ENCODE data around the gene GALR2. TPM values are rescaled to one million over a fixed set of nuclear protein-coding genes. Genes with fewer than 3 reads are reported as not detected.

Gene GALR2
- total RNA-seq, 1 experiment from 2014 or later: 0.61 TPM

DNA sequence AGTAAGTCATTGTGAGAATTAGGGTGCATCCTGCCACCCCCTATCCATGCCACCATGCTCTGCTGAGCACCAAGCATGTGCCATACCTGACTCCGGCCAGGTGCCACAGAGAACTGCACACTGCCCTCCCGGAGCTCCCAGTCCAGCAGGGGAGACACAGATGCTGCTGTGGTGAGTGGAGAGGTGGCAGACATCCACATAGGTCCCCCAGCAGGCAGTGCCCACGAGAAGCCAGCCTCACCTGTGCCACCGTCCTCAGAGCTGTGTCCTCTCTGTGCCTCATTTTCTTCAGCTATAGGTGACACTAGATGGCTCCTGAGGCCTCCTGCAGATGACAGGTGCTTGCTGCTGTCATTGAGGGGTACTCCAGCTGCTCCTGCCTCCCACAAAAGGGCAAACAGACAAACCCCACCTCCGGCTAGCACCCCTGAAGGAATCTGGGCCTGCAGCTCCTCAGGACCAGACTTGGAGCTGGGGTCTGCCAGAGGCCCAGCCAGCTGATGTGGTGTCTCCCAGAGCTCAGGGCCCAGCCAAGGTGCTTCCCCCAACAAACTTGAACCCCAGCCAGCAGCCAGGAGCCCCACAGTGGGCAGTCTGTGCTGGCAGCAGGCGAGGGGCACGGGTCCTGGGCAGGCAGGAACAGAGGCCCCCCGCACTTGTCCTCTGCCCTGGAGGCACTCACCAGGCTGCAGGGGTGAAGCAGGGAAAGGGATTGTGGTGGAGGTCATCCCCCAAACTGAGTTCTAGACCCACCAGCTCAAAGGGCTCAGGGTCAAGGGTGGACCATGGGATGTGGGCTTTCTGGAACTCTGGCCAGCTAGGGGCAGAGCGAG, 49.4 kb downstream of the GALR2 start:
- no TSS peak for BruUV-seq (replicated peaks)
- TF ChIP-seq, protein P1, sequence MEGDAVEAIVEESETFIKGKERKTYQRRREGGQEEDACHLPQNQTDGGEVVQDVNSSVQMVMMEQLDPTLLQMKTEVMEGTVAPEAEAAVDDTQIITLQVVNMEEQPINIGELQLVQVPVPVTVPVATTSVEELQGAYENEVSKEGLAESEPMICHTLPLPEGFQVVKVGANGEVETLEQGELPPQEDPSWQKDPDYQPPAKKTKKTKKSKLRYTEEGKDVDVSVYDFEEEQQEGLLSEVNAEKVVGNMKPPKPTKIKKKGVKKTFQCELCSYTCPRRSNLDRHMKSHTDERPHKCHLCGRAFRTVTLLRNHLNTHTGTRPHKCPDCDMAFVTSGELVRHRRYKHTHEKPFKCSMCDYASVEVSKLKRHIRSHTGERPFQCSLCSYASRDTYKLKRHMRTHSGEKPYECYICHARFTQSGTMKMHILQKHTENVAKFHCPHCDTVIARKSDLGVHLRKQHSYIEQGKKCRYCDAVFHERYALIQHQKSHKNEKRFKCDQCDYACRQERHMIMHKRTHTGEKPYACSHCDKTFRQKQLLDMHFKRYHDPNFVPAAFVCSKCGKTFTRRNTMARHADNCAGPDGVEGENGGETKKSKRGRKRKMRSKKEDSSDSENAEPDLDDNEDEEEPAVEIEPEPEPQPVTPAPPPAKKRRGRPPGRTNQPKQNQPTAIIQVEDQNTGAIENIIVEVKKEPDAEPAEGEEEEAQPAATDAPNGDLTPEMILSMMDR (IDR thresholded peaks at IDR 0.05; ENCODE audit: unreplicated experiment): no peak
- no peaks in the 10 kb centered on the region for H3K9me3 Mint-ChIP-seq (ENCODE audit: low read depth, unreplicated experiment)
- DNase-seq: no peak
- CTCF ChIA-PET: interaction anchor here (0.5 to 5.6 kb wide), 6 partner anchors 54 to 185 kb away, joined by 3 to 36 read pairs (median 6); no protein-coding TSS in a partner anchor
- no peaks in the 10 kb centered on the region for H3K4me1 Mint-ChIP-seq (ENCODE audit: low read depth, unreplicated experiment)
- intact Hi-C loops (cut with micrococcal nuclease; ENCODE audit: unreplicated experiment): loop anchor here (2.0 kb wide), 1 partner anchor 155 kb away; no protein-coding TSS in a partner anchor
- no peaks in the 10 kb centered on the region for H3K36me3 Mint-ChIP-seq (ENCODE audit: insufficient read depth, unreplicated experiment)
- no peak overlapping the region for H3K4me3 Mint-ChIP-seq (ENCODE audit: low read depth, unreplicated experiment)
- no peak overlapping the region for H3K27ac Mint-ChIP-seq (ENCODE audit: unreplicated experiment)
- H3K27me3 Mint-ChIP-seq (ENCODE audit: unreplicated experiment): no peaks in the 10 kb centered on the region

DNA sequence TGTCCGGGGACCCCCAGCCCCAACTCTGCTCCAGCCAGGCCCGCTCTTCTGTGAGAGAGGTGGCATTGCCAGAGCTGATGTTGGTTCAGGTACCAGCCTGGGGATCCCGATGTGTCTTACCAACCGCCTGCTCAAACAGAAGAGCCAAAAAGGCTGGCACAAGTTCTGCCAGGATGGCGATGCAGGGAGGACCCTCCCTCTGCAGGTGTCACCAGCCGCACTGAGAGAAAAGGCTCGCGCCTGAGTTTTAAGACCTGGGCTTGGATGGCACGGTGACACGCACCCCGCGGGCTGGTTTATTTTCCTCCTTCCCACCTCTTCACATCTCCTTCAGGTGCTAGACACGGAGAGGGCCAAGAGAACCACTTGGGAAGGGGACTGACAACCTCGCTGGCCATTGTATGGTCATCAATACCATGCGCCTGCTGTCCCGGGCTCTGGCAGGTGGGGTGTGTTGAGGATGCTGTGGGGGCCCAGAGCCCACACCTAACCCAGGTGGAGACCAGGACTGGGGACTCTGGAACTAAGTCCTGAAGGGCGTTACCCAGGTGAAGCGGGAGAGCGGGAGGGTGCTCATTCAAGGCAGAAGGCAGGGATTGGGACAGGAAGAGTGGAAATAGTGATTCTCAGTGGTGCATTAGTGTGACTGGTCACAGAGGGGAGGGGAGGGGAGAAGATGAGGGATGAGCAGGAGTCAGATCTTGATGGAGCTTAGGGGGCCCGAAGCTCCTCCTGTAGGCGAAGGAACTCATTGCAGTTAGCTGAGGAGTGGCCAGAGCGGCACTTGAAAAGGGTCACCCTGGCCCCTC, 50.2 kb downstream of the GALR2 start:
- CTCF ChIA-PET: interaction anchor here (0.8 to 5.6 kb wide), 3 partner anchors 12 to 155 kb away, joined by 3 to 36 read pairs (median 6); no protein-coding TSS in a partner anchor
- no peaks in the 10 kb centered on the region for H3K27me3 Mint-ChIP-seq (ENCODE audit: unreplicated experiment)
- no peak overlapping the region for H3K27ac Mint-ChIP-seq (ENCODE audit: unreplicated experiment)

DNA sequence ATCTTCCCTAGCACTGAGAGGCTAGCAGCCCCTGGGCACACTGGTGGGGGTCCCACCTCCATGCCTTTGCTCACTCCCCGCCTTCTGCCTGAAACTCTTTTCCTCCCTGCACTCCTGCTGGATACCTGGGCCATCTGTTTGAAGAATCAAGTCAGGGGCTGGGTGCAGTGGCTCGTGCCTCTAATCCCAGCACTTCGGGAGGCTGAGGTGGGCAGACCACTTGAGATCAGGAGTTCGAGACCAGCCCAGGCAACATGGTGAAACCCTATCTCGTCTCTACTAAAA, 50.8 kb downstream of the GALR2 start:
- TF ChIP-seq, protein P1 (IDR thresholded peaks at IDR 0.05; ENCODE audit: unreplicated experiment): no peak
- H3K36me3 Mint-ChIP-seq (ENCODE audit: insufficient read depth, unreplicated experiment): no peaks in the 10 kb centered on the region
- H3K9me3 Mint-ChIP-seq (ENCODE audit: low read depth, unreplicated experiment): no peaks in the 10 kb centered on the region
- intact Hi-C loops (cut with micrococcal nuclease; ENCODE audit: unreplicated experiment): no loop called here
- H3K4me1 Mint-ChIP-seq (ENCODE audit: low read depth, unreplicated experiment): no peaks in the 10 kb centered on the region
- CTCF ChIA-PET: interaction anchor here (0.8 to 5.6 kb wide), 2 partner anchors 13 to 155 kb away, joined by 3 to 36 read pairs; no protein-coding TSS in a partner anchor
- H3K4me3 Mint-ChIP-seq (ENCODE audit: low read depth, unreplicated experiment): no peak overlapping the region
- no peaks in the 10 kb centered on the region for H3K27me3 Mint-ChIP-seq (ENCODE audit: unreplicated experiment)
- no peak for DNase-seq
- no TSS peak for BruUV-seq (replicated peaks)
- H3K27ac Mint-ChIP-seq (ENCODE audit: unreplicated experiment): no peak overlapping the region

More for the DNA sequence above, 50.2 kb downstream of the GALR2 start:
- DNase-seq: no peak
- Mint-ChIP-seq H3K4me3 (ENCODE audit: low read depth, unreplicated experiment) (no peak overlapping the region), H3K36me3 (ENCODE audit: insufficient read depth, unreplicated experiment) (no peaks in the 10 kb centered on the region), H3K4me1 (ENCODE audit: low read depth, unreplicated experiment) (no peaks in the 10 kb centered on the region), H3K9me3 (ENCODE audit: low read depth, unreplicated experiment) (no peaks in the 10 kb centered on the region)
- intact Hi-C loops (cut with micrococcal nuclease; ENCODE audit: unreplicated experiment): no loop called here
- no TSS peak for BruUV-seq (replicated peaks)
- TF ChIP-seq, protein P1 (IDR thresholded peaks at IDR 0.05; ENCODE audit: unreplicated experiment): peak; percentile 20

DNA sequence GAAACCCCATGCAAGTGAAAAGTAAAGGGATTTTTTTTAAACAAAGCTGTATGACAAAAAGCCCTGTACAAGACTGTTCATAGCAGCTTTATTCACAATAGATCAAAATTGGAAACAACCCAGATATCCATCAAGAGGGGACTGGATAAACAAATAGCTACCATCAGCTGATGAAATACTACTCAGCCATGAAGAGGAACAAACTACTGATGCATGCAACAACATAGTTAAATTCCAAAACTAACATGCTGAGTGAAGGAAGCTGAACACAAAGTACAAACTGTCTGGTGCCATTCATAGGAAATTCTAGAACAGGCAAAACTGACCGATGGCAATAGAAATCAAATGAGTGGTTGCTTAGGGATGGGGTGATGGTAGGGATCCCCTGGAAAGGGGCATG, 51.3 kb downstream of the GALR2 start:
- H3K4me3 Mint-ChIP-seq (ENCODE audit: low read depth, unreplicated experiment): no peak overlapping the region
- no peak overlapping the region for H3K27ac Mint-ChIP-seq (ENCODE audit: unreplicated experiment)
- H3K36me3 Mint-ChIP-seq (ENCODE audit: insufficient read depth, unreplicated experiment): no peaks in the 10 kb centered on the region
- TF ChIP-seq, protein P1 (IDR thresholded peaks at IDR 0.05; ENCODE audit: unreplicated experiment): no peak
- DNase-seq: no peak
- BruUV-seq (replicated peaks): no TSS peak
- no peaks in the 10 kb centered on the region for H3K9me3 Mint-ChIP-seq (ENCODE audit: low read depth, unreplicated experiment)
- H3K27me3 Mint-ChIP-seq (ENCODE audit: unreplicated experiment): no peaks in the 10 kb centered on the region
- no peaks in the 10 kb centered on the region for H3K4me1 Mint-ChIP-seq (ENCODE audit: low read depth, unreplicated experiment)
- intact Hi-C loops (cut with micrococcal nuclease; ENCODE audit: unreplicated experiment): no loop called here
- CTCF ChIA-PET: interaction anchor here (0.8 to 1.5 kb wide), 2 partner anchors 13 to 154 kb away, joined by 3 to 4 read pairs; no protein-coding TSS in a partner anchor

Small RNAs within 50 kb of the gene (microRNA-seq; reads per million reads assigned to microRNA genes)
- gene MIR6868: not detected

Other genes starting within 250 kb of the GALR2 start
- 103 and 104 TPM in 2 replicates for gene UNC13D, start 230.4 kb upstream of the GALR2 start, total RNA-seq (2022)
- gene WBP2, start 219.4 kb upstream of the GALR2 start, total RNA-seq (2022): 126 and 133 TPM in 2 replicates
- gene TRIM47, start 196.2 kb upstream of the GALR2 start, total RNA-seq (2022): 51.2 and 54.1 TPM in 2 replicates
- gene TRIM65, start 177.8 kb upstream of the GALR2 start, total RNA-seq (2022): 15.4 and 18.9 TPM in 2 replicates
- 112 and 130 TPM in 2 replicates for gene MRPL38, start 169.9 kb upstream of the GALR2 start, total RNA-seq (2022)
- 32.6 and 33.6 TPM in 2 replicates for gene FBF1, start 133.7 kb upstream of the GALR2 start, total RNA-seq (2022)
- gene ACOX1, start 95.6 kb upstream of the GALR2 start, total RNA-seq (2022): 53.1 and 57.3 TPM in 2 replicates
- 15.3 and 15.8 TPM in 2 replicates for gene TEN1, start 95.5 kb upstream of the GALR2 start, total RNA-seq (2022)
- 9.4 and 9.8 TPM in 2 replicates for gene CDK3, start 73.9 kb upstream of the GALR2 start, total RNA-seq (2022)
- gene EVPL, start 47.5 kb upstream of the GALR2 start, total RNA-seq (2022): 51.8 and 59.7 TPM in 2 replicates
- 80.7 and 84.5 TPM in 2 replicates for gene SRP68, start 2.3 kb upstream of the GALR2 start, total RNA-seq (2022)
- gene ZACN, start 4.4 kb downstream of the GALR2 start, total RNA-seq (2022): 0.17 and 0.34 TPM in 2 replicates
- gene EXOC7, start 29.0 kb downstream of the GALR2 start, total RNA-seq (2022): 122 and 137 TPM in 2 replicates
- 0.15 TPM in 1 of 2 replicates, not detected in the other for gene FOXJ1, start 66.5 kb downstream of the GALR2 start, total RNA-seq (2022)
- gene RNF157, start 165.7 kb downstream of the GALR2 start, total RNA-seq (2022): 15.3 and 17.6 TPM in 2 replicates
- gene UBALD2, start 190.6 kb downstream of the GALR2 start, total RNA-seq (2022): 74.3 and 87.9 TPM in 2 replicates
- gene QRICH2, start 233.5 kb downstream of the GALR2 start, total RNA-seq (2022): 3.0 and 3.9 TPM in 2 replicates